Activated CD4-positive, alpha-beta T cell treated with anti-CD3 and anti-CD28 coated beads for 48 hours (primary cell): ENCODE measurements around the gene TXNIP.

Source experiments
- DNase-seq: peaks from one replicate; pipeline ENCODE4 v3.0.0-alpha.2; 2020

TXNIP gene

DNA sequence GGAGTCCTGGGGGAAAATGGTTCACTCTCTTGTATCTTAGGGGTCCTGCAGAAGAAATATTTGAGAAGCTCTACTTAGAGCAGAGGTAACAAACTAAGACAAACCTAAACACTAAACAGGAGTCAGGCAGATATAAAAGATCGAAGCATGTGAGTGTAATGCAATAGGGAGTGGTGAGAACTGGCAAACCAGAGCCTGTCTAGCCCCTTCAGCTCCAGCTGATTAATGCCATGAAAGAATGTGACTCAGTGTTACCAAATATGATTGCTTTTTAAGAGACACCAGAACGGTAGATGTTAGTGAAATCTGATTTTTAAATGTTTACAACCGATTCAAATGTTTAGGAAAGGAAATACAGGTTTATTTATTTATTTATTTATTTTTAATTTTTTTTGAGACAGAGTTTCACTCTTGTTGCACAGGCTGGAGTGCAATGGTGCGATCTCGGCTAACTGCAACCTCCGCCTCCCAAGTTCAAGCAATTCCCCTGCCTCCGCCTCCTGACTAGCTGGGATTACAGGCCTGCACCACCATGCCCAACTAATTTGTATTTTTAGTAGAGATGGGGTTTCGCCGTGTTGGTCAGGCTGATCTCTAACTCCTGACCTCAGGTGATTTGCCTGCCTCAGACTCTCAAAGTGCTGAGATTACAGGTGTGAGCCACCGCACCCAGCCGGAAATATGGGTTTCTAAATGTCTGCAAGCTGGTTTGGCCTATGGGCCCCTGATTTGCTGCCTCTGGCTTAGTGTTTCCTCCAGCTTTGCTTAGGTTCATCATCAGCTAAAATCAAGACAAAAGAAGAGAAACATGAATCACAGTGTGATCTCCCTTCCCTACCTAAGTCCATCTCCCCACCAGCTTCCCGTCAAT, 12.2 kb downstream of the TXNIP start:
- peak; percentile 42 for DNase-seq

DNA sequence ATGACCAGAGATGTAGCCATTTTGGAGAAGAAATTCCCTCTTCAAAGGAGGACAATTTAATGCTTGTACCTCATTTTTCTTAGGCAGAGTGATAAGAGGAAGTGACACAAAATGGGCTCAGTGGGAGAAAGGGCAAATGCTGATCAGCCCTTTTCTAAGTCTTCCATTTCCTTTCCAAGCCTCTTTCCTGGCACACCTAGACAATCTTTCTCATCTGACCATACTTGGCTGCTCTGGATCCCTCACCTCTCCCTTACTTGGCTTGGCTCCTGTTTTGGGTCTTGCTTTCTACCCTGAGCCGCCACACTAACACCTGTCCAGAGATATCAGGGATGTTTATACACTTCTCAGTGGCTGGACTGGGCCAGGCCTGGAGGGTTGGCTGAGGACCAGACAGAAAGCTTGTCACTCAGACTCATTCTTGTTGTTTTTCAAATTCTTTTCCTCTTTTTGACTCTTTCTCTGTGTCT, 13.1 kb downstream of the TXNIP start:
- no peak for DNase-seq

DNA sequence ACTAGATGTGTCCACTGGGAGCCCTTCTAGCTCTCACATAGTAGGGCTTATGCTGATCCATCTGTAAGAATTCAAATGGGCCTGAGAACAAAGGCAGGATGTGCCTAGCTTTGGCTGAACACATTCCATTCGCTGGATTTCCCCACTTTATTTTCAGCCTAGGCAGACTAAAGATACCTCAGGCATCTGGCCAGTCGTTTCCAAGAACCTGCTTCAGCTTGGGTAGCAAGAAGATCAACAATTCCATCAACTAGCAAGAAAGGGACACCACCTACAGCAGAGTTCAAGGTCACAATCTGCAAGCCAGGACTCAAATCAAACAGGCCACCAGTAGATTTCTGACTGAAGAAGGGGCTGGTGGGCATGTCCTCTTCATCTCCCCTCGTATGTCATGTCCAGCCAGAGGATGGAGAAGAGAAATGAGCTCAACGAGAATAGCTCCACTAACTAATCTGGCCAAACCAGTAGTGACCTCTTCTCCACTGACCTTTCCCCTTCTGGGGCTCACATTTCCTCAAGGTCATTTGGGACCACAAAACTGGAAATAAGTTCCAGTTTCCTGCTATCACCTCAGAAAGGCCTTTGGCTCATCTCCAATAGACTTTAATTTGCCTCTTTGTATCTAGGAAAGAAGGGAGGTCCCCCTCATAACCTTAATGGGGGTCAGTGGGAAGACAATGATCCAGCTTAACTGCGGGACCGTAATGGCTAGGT, 14.2 kb downstream of the TXNIP start:
- DNase-seq, result no peak

DNA sequence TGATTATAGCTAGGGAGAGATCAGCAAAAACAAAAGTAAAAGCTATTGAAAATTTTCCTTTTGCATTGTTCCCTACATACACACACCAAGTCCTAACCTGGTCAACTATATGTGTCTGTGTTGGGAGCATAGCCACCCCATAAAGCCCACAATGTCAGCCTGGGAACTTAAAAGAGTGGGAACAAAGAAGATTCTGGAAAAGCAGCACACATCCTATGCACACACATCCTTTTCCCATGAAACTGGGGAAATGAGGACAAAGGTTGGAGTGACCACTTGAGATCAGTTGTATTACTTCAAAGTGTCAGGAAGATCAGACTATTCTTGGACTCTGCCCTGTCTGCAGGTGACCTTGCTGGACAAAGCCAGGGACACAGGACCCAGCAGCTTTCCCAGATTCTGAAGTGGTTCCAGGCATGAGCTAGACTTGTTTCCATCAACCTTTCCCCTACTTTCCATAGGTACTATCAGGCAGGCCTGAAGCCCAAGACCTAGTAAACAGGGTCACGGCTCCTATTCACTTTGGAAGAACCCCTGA, 15.9 kb downstream of the TXNIP start:
- DNase-seq, result no peak

DNA sequence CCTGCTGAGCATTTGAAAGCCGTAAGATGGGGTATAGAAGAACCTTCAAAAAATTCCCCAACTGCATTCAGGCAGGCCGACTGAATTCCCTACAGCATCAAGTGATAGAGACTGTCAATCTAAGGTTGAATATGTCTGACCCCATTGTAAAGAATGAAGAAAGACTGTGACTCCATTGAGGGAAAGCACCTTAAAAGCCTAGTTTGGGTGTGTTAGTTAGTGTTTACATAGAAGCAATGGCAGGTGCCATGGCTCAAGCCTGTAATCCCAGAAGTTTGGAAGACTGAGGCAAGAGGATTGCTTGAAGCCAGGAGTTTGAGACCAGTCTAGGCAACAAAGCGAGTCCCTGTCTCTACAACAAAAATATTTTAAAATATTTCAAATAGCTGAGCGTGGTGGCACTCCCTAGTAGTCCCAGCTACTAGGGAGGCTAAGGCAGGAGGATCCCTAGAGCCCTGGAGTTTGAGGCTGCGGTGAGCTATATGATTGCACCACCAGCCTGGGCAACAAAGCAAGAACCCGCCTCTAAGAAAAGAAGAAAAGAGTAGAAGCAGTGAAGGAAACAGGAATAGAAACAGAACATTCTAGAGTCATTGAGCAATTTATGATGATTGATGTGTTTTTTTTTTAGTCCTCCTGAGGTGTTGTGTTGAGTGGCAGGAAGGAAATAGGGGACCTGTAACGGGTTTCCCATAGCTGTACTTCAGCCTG, 16.5 kb downstream of the TXNIP start:
- DNase-seq, result no peak

DNA sequence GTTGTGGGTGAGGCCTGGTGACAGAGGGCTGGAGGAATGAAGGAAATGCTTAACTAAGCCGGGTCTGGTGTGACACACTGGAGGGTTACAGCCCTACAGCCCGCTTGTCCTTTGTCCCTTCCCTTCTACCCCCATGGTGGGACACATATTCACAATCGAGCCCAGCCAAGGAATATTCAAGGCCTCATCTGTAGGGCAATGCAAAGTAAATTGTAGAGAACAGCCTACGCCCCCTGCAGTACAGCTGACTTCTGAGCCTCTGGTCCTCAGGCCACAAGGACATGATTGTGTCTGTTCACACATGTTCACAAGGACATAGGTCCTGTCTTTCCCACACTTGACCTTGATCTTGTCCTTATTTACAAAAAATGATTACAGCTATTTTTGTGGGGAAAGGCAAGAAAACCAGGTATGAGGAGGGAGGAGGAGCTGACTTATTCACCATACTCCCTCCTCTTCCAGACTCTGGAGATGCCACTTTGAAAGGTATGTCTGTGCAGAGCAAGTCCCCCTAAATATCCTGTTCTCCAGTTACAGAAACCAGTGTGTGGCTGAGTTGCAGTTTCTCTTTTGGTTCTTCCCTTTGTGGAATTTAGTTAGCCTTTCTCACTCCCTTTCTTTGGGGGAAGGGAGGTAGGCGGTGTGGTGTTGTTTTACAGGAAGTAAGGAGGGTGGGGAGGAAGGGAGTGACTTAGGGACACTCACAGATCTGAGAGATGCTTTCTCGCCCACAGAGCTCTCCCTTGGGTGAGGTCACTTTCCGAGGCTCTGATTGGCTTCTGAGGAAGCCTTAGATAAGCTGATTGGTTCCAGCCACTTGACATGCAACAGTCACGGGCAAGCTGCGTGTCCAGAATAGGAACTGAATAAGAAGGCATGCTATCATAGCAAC, 17.3 kb downstream of the TXNIP start:
- peak; percentile 88 for DNase-seq

DNA sequence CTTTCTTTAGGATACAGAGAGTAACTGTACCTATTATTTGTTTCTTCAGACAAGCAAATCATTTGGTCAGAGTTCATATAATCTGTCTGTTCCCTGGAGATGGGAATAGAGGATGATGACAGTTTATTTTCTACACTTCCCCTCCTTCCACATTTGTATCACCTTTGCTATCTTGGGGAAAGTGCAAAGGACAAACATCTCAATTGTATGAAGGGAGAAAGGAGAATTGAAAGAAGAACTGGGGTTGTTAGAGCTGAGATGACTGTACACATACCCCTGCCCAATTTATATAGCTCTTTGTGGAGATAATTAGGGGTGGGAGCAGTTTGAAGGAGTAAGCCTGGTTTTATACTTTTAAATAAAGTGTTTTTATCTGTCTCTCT, 17.9 kb downstream of the TXNIP start:
- DNase-seq, result no peak

DNA sequence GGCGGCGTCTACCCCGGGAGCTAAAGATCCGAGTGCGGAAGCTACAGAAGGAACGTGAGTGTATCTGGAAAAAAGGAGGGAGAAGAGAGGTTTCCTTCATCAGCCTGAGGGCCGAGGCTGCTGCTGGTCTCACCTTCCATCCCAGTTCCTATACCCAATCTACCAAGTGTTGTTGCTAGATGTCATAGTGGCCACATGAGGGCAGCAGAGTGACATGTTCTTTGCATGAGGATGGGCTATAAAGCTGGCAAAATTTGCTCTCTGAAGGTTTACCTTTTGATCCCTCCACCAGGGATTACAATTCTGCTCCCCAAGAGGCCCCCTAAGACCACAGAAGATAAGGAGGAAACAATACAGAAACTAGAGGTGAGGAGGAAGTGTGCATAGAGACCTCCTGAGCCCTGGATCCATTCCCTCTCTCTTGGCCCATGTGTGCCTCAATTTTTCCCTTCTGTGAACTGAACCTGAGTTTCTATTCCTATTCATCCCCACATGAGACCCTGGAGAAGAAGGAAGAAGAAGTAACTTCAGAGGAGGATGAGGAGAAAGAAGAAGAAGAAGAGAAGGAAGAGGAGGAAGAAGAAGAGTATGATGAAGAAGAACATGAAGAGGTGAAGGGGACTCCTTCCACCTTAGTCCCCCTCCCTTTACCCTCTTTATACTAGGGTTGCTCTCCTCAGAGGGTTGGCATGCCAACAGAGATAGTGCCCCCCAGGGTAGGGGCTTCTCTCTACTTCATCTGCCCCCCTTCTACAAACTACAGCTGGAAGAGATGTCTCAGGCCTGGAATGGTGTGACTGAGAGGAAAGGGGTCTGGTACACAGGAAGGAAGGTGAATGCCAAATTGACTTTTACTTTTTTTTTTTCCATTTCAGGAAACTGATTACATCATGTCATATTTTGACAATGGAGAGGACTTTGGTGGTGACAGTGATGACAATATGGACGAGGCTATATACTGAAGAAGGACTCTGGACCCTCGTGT, 18.6 kb downstream of the TXNIP start:
- peak; percentile 78 for DNase-seq

DNA sequence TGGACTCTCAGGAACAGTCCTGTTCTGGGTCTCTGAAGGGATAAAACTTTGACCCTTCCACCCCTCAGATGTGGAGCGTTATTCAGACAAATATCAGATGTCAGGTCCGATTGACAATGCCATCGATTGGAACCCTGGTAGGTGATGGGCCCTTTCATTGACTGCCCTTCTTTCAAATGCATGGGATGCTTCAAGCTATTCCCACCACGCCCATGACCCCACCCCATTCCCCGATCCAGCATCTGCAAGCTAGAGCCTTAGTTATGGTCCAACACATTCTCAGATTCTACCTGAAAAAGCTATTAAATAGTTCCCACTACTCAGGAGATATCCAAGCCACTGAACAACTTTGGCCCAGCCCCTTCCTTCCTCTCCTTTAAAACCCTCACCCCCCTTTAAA, 19.4 kb downstream of the TXNIP start:
- no peak for DNase-seq

DNA sequence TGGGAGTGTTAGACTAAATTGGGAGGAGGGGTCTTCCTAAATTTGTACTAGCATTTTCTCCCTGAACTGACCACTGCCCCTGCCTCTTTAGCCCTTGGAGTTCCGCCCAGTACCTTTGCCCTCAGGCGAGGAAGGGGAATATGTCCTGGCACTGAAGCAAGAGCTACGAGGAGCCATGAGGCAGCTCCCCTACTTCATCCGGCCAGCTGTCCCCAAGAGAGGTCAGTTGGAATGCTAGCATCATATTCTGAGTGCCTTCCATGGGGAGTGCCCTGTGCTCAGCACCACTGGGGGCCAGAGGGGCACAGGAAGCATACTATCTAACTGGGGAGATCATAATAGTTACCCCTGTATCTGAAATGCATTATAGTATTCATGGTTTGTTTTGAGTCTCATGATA, 21.2 kb downstream of the TXNIP start:
- DNase-seq, result no peak

DNA sequence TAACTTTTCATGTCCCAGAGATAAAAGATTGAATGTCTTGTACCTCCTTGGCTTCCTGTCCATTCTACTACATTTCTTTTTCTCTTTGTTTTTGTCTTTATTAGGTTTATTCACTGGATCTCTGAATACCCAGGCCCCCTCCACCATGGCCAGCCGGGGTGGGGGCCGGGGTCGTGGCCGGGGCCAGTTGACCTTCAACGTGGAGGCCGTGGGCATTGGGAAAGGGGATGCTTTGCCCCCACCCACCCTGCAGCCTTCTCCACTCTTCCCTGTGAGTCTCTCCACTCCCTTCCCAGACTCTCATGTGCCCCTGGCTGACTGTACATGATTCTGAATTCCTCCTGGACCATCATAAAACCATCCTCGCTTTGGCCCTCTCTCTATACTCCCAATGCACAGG, 21.7 kb downstream of the TXNIP start:
- no peak for DNase-seq

DNA sequence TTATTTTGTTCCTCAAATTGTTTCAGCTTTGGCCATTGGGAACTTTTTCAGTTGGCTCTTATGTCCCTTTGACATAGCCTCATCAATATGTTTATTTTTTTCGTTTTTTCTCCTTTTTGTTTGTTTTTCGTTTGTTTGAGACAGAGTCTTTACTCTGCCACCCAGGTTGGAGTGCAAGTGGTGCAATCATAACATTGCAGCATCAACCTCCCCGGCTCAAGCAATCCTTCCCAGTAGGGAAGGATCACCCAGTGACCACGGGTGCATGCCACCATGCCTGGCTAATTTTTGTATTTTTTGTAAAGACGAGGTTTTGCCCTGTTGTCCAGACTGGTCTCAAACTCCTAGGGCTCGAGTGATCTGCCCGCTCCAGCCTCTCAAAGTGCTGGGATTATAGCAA, 23.8 kb downstream of the TXNIP start:
- DNase-seq, result no peak

DNA sequence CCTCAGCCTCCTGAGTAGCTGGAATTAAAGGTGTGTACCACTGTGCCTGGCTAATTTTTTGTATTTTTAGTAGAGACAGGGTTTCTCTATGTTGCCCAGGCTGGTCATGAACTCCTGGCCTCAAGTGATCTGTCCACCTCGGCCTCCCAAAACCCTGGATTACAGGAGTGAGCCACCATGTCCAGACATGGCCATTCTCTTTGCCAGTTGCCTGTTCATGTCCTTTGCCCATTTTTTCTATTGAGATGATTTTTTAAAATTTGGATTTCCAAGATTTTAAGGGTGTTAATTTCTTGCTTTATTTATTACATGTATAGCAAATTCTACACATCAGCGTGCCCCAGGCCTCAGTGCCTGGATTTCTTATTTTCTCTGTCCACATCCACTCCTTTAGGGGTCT, 29.1 kb downstream of the TXNIP start:
- no peak for DNase-seq

DNA sequence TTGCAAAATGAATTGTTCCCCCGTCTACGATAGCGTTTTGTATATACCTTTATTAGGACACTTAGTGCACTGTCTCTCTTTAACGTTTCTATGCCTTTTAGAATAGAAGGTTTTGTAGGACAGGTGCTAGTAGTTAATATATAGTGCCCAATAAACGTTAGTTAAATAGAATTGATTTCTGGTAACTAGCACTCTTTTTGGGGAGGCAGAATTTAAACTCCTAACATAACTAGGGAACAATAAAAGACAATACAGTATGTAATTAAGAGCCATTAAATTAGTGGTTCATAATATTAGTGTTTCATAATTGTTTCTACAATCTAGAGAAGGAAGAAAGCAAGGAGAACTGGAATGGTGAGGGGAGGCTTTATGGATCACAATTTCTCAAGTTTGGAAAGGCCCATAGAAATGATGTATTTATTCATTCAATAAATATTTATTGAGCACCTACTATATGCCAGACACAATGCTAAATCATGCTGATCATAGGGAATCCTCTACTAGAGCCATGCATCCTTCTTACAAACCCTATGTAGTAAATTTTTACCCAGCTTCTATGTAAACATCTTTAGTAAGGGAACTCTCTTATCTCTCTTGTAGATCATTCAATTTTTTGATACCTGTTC, 31.1 kb downstream of the TXNIP start:
- no peak for DNase-seq

DNA sequence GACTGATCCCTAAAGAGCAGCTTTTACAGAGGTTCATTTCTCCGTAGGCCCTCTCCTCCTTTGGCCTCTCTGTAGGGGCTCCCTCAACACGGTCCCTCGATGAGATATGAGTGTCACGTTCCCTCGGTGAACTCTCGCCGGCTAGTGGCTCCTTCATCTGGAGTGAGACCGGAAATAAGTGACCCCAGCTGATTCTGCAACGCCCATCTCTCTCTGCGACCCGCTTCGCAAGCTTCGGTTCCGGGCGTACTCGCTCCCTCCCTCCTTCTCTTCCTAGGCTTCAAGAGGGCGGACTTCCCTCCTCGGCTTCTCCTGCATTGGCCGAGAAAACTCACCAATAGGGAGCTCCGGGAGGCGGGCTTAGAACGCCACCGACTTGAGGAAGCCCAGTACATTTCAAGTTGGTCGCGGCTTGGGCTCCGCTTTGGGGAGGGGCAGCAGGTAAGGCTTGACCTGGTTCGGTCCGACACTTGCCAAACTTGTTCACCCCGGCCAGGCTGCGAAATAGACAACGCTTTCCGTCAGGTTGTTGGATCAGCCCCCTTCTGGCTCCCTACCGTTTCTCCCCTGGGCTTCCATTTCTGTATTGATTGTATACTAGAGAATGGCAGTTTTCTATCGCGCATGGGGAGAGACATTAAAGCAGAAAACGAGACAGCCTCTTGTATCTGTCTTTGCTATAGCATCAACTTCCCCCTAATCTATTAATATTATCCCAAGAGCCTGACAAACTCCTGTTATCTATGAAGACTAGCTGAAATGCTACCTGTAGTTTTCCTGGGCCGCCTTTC, 31.9 kb downstream of the TXNIP start, which contains the start of the genes ANKRD34A and POLR3GL:
TSS of gene ANKRD34A (minus strand) at position 248 of the 791 bp plus-strand sequence. CDS start 2,816 bp downstream, outside the sequence.
TSS of gene POLR3GL (plus strand) at position 363 of the 791 bp plus-strand sequence. CDS start 10,176 bp downstream, outside the sequence.
- peak; percentile 94 for DNase-seq

DNA sequence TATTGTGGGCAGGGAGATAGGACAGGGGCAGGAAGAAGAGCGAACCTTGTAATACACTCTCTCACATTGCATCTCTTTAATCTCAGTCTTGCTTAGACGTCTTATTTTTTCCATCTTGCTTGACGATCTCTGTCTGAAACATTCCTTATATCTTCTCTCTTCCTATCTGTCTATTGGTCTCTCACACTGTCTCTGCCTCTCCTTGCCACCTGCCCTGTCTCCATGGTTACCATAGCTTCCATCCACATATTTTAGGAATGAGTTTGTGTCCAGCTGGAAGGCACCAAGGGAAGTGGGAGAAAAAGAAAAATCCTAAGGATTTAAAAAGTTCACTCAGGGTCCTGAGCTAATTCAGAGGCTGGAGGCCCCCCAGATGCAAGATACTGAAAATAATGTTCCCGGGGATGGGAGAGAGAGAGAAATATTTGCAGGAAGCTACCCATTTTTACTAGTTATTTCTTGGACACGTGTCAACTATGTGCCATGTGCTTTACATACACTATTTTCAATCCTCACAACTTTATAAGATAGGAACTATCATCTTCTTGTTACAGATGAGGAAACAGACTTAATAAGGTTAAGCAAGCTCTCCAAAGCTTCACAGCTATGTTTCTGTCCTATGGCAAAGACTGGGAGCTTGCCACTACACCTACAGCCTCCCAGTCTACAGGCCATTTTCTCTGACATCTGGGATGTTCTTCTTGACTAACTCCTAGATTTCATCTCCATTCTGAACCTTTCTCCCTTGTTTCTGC, 32.9 kb downstream of the TXNIP start:
- no peak for DNase-seq

DNA sequence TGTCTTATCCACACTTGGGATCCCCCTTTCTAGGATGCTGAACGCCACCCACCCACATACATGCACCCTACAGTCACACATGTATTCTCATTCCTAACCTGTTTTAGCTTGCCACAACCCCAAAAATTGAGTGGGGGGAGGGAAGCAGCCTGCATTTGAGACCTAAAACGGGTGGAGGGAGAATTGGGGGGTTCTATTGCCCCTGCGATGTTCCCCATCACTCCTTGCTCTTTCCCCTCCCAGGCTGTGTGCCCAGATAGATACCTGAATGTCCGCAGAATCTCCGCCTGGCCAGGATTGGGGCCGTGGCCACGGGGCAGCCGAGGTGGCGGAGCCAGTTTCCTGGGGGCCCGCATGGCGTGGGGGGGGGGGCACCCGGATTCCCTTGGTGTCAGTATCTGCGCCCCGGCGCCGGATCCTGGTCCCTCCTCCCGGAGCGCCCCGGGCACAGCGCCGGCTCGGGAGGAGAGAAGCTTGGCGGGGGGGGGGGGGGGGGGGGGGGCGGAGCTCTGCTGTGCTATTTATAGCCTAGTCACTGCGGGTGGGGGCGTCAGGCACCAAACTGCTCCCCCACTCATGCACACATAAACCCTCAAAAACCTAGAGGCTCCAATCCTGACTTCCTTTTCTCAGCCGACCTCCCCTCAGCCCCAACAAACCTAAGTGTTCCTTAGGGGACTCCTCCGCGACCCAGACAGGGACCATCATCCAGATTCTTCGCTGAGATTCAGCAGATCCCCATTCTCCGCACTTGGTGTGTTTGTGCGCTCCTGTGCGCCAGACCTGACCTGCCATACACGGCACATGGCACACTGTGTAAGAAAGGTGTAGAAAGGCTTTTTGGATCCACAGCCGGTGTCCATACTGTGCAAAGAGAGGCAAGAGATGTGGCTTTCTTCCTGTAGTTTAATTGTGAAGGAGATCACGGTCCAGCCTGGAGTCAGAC, 33.9 kb downstream of the TXNIP start:
- peak; percentile 50 for DNase-seq
